HepG2 (cell line): ENCODE results near the gene GAL3ST3. TPM values are rescaled to one million over a fixed set of nuclear protein-coding genes. Genes with fewer than 3 reads are reported as not detected.
A peak's percentile ranks its signal among the peaks of the same experiment; 100 is the strongest.

Source experiments
- ATAC-seq: fragments of 200-7000 bp; cut with Tn5 transposase; 3 replicates; pipeline ENCODE4 v1.9.1; 2020; ENCODE audit warnings: mild to moderate bottlenecking, moderate library complexity
- BruUV-seq: library from RNA; stranded (reverse); fragments of 400-500 nt; replicated peaks from 2 replicates; lab custom pipeline; 2021; lab: Mats Ljungman, UMichigan
- CTCF ChIA-PET: fragments of 300-600 bp; formaldehyde crosslinking; extraction: SDS; loops from one replicate; lab custom pipeline; 2021; ENCODE audit warnings: low total read pairs, inconsistent platforms, low intra/inter-chr PET ratio; lab: Yijun Ruan, JAX
- POLR2A ChIA-PET: fragments of 350-600 bp; sonication (Branson Sonifier 250); formaldehyde crosslinking; loops from one replicate; lab custom pipeline; 2020; ENCODE audit warnings: antibody characterized with exemption, inconsistent platforms; lab: Yijun Ruan, JAX
- DNase-seq: peaks from one replicate; pipeline ENCODE4 v3.0.0-alpha.2; 2015; ENCODE audit warnings: low spot score
- FAIRE-seq: peaks from 3 replicates; lab custom pipeline; 2011; peaks lifted over from hg19 to GRCh38; lab: Jason Lieb, UNC
- H2AFZ ChIP-seq: one replicate; pipeline ENCODE4 v1.6.1; 2011; ENCODE audit warnings: low read length, inconsistent platforms
- H3K27ac ChIP-seq: fragments of 300-600 bp; 3 replicates; pipeline ENCODE4 v1.8.0; 2011; ENCODE audit warnings: mixed run types, mild to moderate bottlenecking, mixed read lengths, low read length, inconsistent platforms; ENCODE audit not compliant: insufficient read depth; ENCODE audit errors: extremely low read length
- H3K27me3 ChIP-seq, 2 experiments: fragments of 200-600 bp in 1 of 2; 2 replicates in 1 of 2; 3 replicates in 1 of 2; pipeline versions ENCODE4 v1.6.0 to v1.8.0; 2011; ENCODE audit warnings: low read length in 2 of 2, mild to moderate bottlenecking in 2 of 2, moderate library complexity in 2 of 2, inconsistent platforms in 1 of 2; ENCODE audit not compliant: insufficient read depth in 2 of 2, control insufficient read depth in 1 of 2
- H3K36me3 ChIP-seq, 2 experiments: fragments of 200-600 bp in 1 of 2; replicated peaks in 1 of 2; 2 replicates in 1 of 2; 3 replicates in 1 of 2; pipeline versions ENCODE4 v1.5.1 to v1.8.0; 2011; ENCODE audit warnings: low read length in 2 of 2, inconsistent platforms in 1 of 2; ENCODE audit not compliant: insufficient read depth in 2 of 2, control insufficient read depth in 1 of 2
- H3K4me1 ChIP-seq: 2 replicates; pipeline ENCODE4 v1.5.1; 2012; ENCODE audit warnings: low read length, inconsistent platforms; ENCODE audit not compliant: insufficient read depth
- H3K4me2 ChIP-seq: 2 replicates; pipeline ENCODE4 v1.6.0; 2011; ENCODE audit warnings: low read depth, low read length, inconsistent platforms
- H3K4me3 ChIP-seq, 3 experiments: fragments of 200-600 bp in 1 of 3; sonication (generic), shearing (Covaris generic) in 1 of 3; replicated peaks in 1 of 3; 2 replicates each; pipeline ENCODE4 v1.5.1; 2011 to 2016; ENCODE audit warnings: low read length in 3 of 3, inconsistent platforms in 2 of 3, low read depth in 2 of 3, mild to moderate bottlenecking in 2 of 3, control low read depth in 1 of 3, mixed read lengths in 1 of 3; ENCODE audit not compliant: insufficient read depth in 1 of 3
- H3K79me2 ChIP-seq: one replicate; pipeline ENCODE4 v1.6.1; 2011; ENCODE audit warnings: low read length, inconsistent platforms; ENCODE audit not compliant: insufficient read depth
- H3K9ac ChIP-seq: 2 replicates; pipeline ENCODE4 v1.6.0; 2011; ENCODE audit warnings: mild to moderate bottlenecking, low read depth, low read length, inconsistent platforms; ENCODE audit not compliant: insufficient read depth
- H3K9me3 ChIP-seq: 2 replicates; pipeline ENCODE4 v1.5.1; 2012; ENCODE audit warnings: mild to moderate bottlenecking, low read length
- H4K20me1 ChIP-seq: 2 replicates; pipeline ENCODE4 v1.6.0; 2011; ENCODE audit warnings: inconsistent platforms, mild to moderate bottlenecking, low read length, moderate library complexity; ENCODE audit not compliant: insufficient read depth
- CC2D1A ChIP-seq: sonication (generic); formaldehyde crosslinking; IDR thresholded peaks from 2 replicates; pipeline ENCODE4 v1.8.1; 2023; ENCODE audit warnings: mild to moderate bottlenecking, missing genetic modification reagents
- GFI1 ChIP-seq: sonication (generic); formaldehyde crosslinking; IDR thresholded peaks from 2 replicates; pipeline ENCODE4 v1.5.0; 2020; ENCODE audit warnings: missing genetic modification reagents, mild to moderate bottlenecking, borderline replicate concordance
- MTA1 ChIP-seq: sonication (generic); formaldehyde crosslinking; IDR thresholded peaks from 2 replicates; pipeline ENCODE4 v1.4.0; 2020; ENCODE audit warnings: missing genetic modification reagents, mild to moderate bottlenecking, borderline replicate concordance
- ONECUT2 ChIP-seq: sonication (generic); formaldehyde crosslinking; IDR thresholded peaks from 2 replicates; pipeline ENCODE4 v1.4.0; 2020; ENCODE audit warnings: missing genetic modification reagents
- TMF1 ChIP-seq: sonication (generic); formaldehyde crosslinking; IDR thresholded peaks from 2 replicates; pipeline ENCODE4 v1.8.1; 2022; ENCODE audit warnings: low read depth, missing genetic modification reagents
- ZFP37 ChIP-seq: sonication (generic); formaldehyde crosslinking; IDR thresholded peaks from 2 replicates; pipeline ENCODE4 v1.4.0; 2020; ENCODE audit warnings: missing genetic modification reagents, borderline replicate concordance
- ZNF121 ChIP-seq: sonication (generic); formaldehyde crosslinking; IDR thresholded peaks from 2 replicates; pipeline ENCODE4 v1.5.0; 2020; ENCODE audit warnings: mild to moderate bottlenecking, missing genetic modification reagents
- ZNF335 ChIP-seq: sonication (generic); formaldehyde crosslinking; IDR thresholded peaks from 2 replicates; pipeline ENCODE4 v1.4.0; 2020; ENCODE audit warnings: missing genetic modification reagents
- ZNF724P ChIP-seq: sonication (generic); formaldehyde crosslinking; IDR thresholded peaks from 2 replicates; pipeline ENCODE4 v1.8.0; 2022; ENCODE audit warnings: missing genetic modification reagents, borderline replicate concordance
- WGBS: methylation state at CpG from one replicate; pipeline ENCODE4 v1.1.6; 2017; ENCODE audit warnings: low lambda C conversion rate; 5-methylcytosine and 5-hydroxymethylcytosine counted together
- in situ Hi-C: cut with HindIII; loops from 2 replicates; pipeline ENCODE4 v1.10.0; 2017; ENCODE audit warnings: low pct_unique_long_range_greater_than_20kb; ENCODE audit not compliant: extremely low pct_ligation_motif_present
- intact Hi-C: fragments of 100-400 bp; cut with micrococcal nuclease; formaldehyde crosslinking; loops from one replicate; pipeline ENCODE4 v1.10.0; 2022; ENCODE audit not compliant: unreplicated experiment
- polyA plus RNA-seq, 8 experiments: library from polyadenylated mRNA; depleted of rRNA in 3 of 8; stranded (reverse) in 7 of 8; unstranded in 1 of 8; fragments of >200 nt; fragmentation: Illumina TruSeq in 4 of 8; extraction: Trizol in 4 of 8; gene quantifications; 2 replicates each; pipeline versions ENCODE4 v1.2.1 to v1.2.3, GENCODE V29; 2011 to 2016; ENCODE audit warnings: low read depth in 4 of 8, missing spikeins in 1 of 8, mixed read lengths in 1 of 8; ENCODE audit not compliant: insufficient read depth in 1 of 8
- total RNA-seq, 5 experiments: library from RNA; depleted of rRNA; stranded (reverse); fragments of >200 nt; fragmentation: Illumina TruSeq; extraction: Trizol; gene quantifications; 2 replicates each; pipeline ENCODE4 v1.2.3, GENCODE V29; 2016; ENCODE audit warnings: low read depth in 1 of 5
- TF ChIP-seq, protein P1 (sequence below): sonication (generic); formaldehyde crosslinking; IDR thresholded peaks from 2 replicates; pipeline ENCODE4 v1.5.1; 2020; ENCODE audit warnings: mild to moderate bottlenecking, missing genetic modification reagents
- TF ChIP-seq, protein P2 (sequence below): sonication (generic); formaldehyde crosslinking; IDR thresholded peaks from 2 replicates; pipeline ENCODE4 v1.4.0; 2020; ENCODE audit warnings: mild to moderate bottlenecking, missing genetic modification reagents

GAL3ST3 gene
- total and polyA plus RNA-seq, 2 of the 13 experiments (the other 11 are each of a cell fraction or from before 2014, with no cell fraction given): not detected

DNA sequence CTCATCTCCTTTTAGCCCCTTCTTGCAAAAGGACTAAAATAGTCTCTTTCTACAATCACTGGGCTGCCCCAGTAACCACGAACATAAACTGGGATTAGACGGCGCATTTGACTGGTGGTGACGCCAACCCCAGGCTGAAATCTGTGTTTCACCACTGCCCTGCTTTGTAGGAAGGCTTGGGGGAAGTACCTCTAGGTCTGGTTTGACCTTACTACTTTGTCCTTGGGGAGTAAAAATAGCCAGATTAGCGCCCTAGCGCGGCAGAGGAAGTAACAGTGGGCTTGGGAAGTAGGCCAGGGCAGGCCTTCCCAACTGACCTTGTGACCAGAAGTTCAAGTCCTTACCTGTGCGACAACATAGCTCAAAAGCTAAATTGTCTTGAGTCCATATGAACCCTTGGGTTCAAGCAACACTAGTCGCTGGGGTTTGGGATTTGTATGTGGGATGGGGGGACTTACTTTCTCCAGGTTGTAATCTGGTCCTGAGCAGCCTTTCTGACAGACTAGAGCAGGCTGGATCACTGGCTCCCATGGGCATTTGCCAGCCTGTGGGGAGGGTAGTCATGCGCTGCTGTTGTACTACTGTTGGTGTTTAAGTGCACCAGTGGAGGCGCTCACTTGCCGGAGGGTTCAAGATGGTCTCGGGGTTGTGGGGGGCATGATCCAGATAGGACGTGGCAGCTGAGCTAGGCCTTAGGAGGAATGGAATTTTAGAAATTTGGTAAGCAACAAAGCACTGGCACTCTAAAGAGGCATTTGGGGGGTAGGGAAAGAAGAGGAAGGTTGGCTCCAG, 20.2 kb upstream of the GAL3ST3 start:
- DNase-seq (peak; percentile 12), FAIRE-seq (no peak), ATAC-seq (peak; percentile 31)
- Histone ChIP-seq H3K4me1 (peaks cover 59% of the 10 kb centered on the region), H2AFZ (no peak overlapping the region), H3K27me3 (no peaks in the 10 kb centered on the region), H3K27ac (peak overlapping the region; percentile 59), H3K36me3 (peaks cover 11 to 41% of the 10 kb centered on the region in 2 experiments), H3K4me2 (peak overlapping the region; percentile 89), H3K9ac (peak overlapping the region; percentile 75; the same call in 1 of the 2 replicates), H3K79me2 (peaks cover 23% of the 10 kb centered on the region), H4K20me1 (no peaks in the 10 kb centered on the region), H3K9me3 (no peaks in the 10 kb centered on the region), H3K4me3 (peak overlapping the region; percentile 82 to 88 (median 86); a peak in 3 of 6 replicates)
- ChIA-PET POLR2A (interaction anchor here (0.7 to 5.1 kb wide), 4 partner anchors 12 to 220 kb away, joined by 3 to 40 read pairs (median 4); partner anchors contain the start of genes SF3B2 and YIF1A), CTCF (interaction anchor here (2.7 kb wide), 1 partner anchor 66 kb away, joined by 14 read pairs; no protein-coding TSS in a partner anchor)
- WGBS: 81% methylated on average over 13 of the region's 14 CpGs
- intact Hi-C loops (loop anchor here (1.0 kb wide), 1 partner anchor 65 kb away; no protein-coding TSS in a partner anchor), in situ Hi-C loops (loop anchor here (5.0 kb wide), 1 partner anchor 63 kb away; no protein-coding TSS in a partner anchor)
- BruUV-seq: no TSS peak
- TF ChIP-seq ZNF335: no peak
- 0 out of 2 replicates have a peak, but pooled peaks have one; percentile 1 for TF ChIP-seq GFI1 (CRISPR knock-in tag)
- no peak for TF ChIP-seq ZNF724P
- TF ChIP-seq CC2D1A: no peak
- no peak for TF ChIP-seq TMF1
- TF ChIP-seq ONECUT2 (CRISPR knock-in tag): no peak
- TF ChIP-seq, protein P1, sequence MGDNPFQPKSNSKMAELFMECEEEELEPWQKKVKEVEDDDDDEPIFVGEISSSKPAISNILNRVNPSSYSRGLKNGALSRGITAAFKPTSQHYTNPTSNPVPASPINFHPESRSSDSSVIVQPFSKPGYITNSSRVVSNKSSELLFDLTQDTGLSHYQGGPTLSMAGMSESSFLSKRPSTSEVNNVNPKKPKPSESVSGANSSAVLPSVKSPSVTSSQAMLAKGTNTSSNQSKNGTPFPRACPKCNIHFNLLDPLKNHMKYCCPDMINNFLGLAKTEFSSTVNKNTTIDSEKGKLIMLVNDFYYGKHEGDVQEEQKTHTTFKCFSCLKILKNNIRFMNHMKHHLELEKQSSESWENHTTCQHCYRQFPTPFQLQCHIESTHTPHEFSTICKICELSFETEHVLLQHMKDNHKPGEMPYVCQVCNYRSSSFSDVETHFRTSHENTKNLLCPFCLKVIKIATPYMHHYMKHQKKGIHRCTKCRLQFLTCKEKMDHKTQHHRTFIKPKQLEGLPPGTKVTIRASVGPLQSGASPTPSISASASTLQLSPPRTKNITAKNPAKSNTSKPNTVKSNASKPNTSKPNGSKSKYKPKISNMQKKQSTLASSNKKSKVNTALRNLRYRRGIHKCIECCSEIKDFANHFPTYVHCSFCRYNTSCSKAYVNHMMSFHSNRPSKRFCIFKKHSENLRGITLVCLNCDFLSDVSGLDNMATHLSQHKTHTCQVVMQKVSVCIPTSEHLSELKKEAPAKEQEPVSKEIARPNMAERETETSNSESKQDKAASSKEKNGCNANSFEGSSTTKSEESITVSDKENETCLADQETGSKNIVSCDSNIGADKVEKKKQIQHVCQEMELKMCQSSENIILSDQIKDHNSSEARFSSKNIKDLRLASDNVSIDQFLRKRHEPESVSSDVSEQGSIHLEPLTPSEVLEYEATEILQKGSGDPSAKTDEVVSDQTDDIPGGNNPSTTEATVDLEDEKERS (CRISPR knock-in tag): no peak
- 0 out of 2 replicates have a peak, but pooled peaks have one; percentile 22 for TF ChIP-seq ZNF121 (CRISPR knock-in tag)
- no peak; the same call in 1 of the 2 replicates for TF ChIP-seq ZFP37 (CRISPR knock-in tag)
- 0 out of 2 replicates have a peak, but pooled peaks have one; percentile 6 for TF ChIP-seq MTA1
- TF ChIP-seq, protein P2, sequence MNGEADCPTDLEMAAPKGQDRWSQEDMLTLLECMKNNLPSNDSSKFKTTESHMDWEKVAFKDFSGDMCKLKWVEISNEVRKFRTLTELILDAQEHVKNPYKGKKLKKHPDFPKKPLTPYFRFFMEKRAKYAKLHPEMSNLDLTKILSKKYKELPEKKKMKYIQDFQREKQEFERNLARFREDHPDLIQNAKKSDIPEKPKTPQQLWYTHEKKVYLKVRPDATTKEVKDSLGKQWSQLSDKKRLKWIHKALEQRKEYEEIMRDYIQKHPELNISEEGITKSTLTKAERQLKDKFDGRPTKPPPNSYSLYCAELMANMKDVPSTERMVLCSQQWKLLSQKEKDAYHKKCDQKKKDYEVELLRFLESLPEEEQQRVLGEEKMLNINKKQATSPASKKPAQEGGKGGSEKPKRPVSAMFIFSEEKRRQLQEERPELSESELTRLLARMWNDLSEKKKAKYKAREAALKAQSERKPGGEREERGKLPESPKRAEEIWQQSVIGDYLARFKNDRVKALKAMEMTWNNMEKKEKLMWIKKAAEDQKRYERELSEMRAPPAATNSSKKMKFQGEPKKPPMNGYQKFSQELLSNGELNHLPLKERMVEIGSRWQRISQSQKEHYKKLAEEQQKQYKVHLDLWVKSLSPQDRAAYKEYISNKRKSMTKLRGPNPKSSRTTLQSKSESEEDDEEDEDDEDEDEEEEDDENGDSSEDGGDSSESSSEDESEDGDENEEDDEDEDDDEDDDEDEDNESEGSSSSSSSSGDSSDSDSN: 0 out of 2 replicates have a peak, but pooled peaks have one; percentile 21
